Lower lobe of right lung (tissue), 2 donors: ENCODE results near the gene PPP1R12A. TPM values are rescaled to one million over a fixed set of nuclear protein-coding genes. Genes with fewer than 3 reads are reported as not detected.
"Not testable (repeated sequence)": the region's sequence is repeated elsewhere in the genome, so short reads cannot be mapped to it uniquely, and the experiment has no call there.

Experiments
- ATAC-seq, 2 donors: fragments of 200-7000 bp; cut with Tn5 transposase; one replicate each; pipeline ENCODE4 v1.9.1; 2020 to 2022; ENCODE audit warnings: mild to moderate bottlenecking in 2 of 2, moderate library complexity in 2 of 2
- DNase-seq: peaks from one replicate; pipeline ENCODE4 v3.0.0-alpha.2; 2020
- H3K27ac ChIP-seq: fragments of 200-600 bp; one replicate; pipeline ENCODE4 v1.8.0; 2022
- H3K27me3 ChIP-seq: fragments of 200-600 bp; one replicate; pipeline ENCODE4 v1.8.0; 2022; ENCODE audit warnings: low read depth
- H3K36me3 ChIP-seq: fragments of 200-600 bp; one replicate; pipeline ENCODE4 v1.8.0; 2022; ENCODE audit warnings: mild to moderate bottlenecking
- H3K4me1 ChIP-seq: fragments of 200-600 bp; one replicate; pipeline ENCODE4 v1.8.0; 2022
- H3K4me3 ChIP-seq: fragments of 200-600 bp; one replicate; pipeline ENCODE4 v1.8.0; 2022; ENCODE audit warnings: mild to moderate bottlenecking
- H3K9me3 ChIP-seq: fragments of 200-600 bp; one replicate; pipeline ENCODE4 v1.8.0; 2022
- CTCF ChIP-seq: fragments of 200-600 bp; IDR thresholded peaks from one replicate; pipeline ENCODE4 v1.8.0; 2022; ENCODE audit warnings: antibody characterized with exemption, mild to moderate bottlenecking
- intact Hi-C: fragments of 100-400 bp; cut with DNase I; formaldehyde crosslinking; loops from one replicate; pipeline ENCODE4 v1.11.0; 2022
- total RNA-seq: library from RNA; stranded (reverse); fragmentation: NEBNext Ultra II Directional; extraction: Animal tissue kit (Norgen Biotek cat#: 25700); gene quantifications from one replicate; pipeline ENCODE4 v1.2.1, GENCODE V29; 2021
- donor health status: DM: no; HTN: yes; CAD: no; lungs with severe emphysema.

The PPP1R12A gene
- total RNA-seq, 1 donor from 2014 or later: 84.1 TPM

GRCh38 chr12:79881351-79881750, 53.5 kb downstream of the PPP1R12A start:
- DNase-seq: no peak
- Histone ChIP-seq H3K4me1 (peaks cover 42% of the 10 kb centered on the region), H3K4me3 (no peak overlapping the region), H3K36me3 (no peaks in the 10 kb centered on the region), H3K27me3 (no peaks in the 10 kb centered on the region), H3K27ac (no peak overlapping the region), H3K9me3 (no peaks in the 10 kb centered on the region)
- no peak for ATAC-seq
- TF ChIP-seq CTCF: no peak
- intact Hi-C loops: no loop called here

- ATAC-seq, intact Hi-C loops, H3K9me3 ChIP-seq, H3K27me3 ChIP-seq, DNase-seq, H3K4me3 ChIP-seq, H3K36me3 ChIP-seq, H3K27ac ChIP-seq: not testable (repeated sequence)
- H3K4me1 ChIP-seq: peaks cover 19% of the 10 kb centered on the region
These were observed 56.4 kb downstream of the PPP1R12A start for GRCh38 chr12:79878506-79878905.

- ATAC-seq (no peak), DNase-seq (no peak)
- intact Hi-C loops: no loop called here
- no peak overlapping the region for H3K27ac ChIP-seq
- H3K4me3 ChIP-seq: no peak overlapping the region
- no peaks in the 10 kb centered on the region for H3K27me3 ChIP-seq
- no peak for TF ChIP-seq CTCF
- H3K9me3 ChIP-seq: no peaks in the 10 kb centered on the region
- H3K36me3 ChIP-seq: no peaks in the 10 kb centered on the region
- peaks cover 22% of the 10 kb centered on the region for H3K4me1 ChIP-seq
These were observed 57.7 kb downstream of the PPP1R12A start for GRCh38 chr12:79877246-79877645.

- Histone ChIP-seq H3K27me3 (no peaks in the 10 kb centered on the region), H3K9me3 (no peaks in the 10 kb centered on the region), H3K36me3 (no peaks in the 10 kb centered on the region), H3K4me1 (peaks cover 25% of the 10 kb centered on the region), H3K27ac (no peak overlapping the region), H3K4me3 (no peak overlapping the region)
- ATAC-seq (no peak), DNase-seq (no peak)
- TF ChIP-seq CTCF: no peak
- intact Hi-C loops: no loop called here
These were observed 60.2 kb downstream of the PPP1R12A start for GRCh38 chr12:79874665-79875064.

GRCh38 chr12:79873201-79873600, 61.7 kb downstream of the PPP1R12A start:
- H3K36me3 ChIP-seq: no peaks in the 10 kb centered on the region
- no peaks in the 10 kb centered on the region for H3K9me3 ChIP-seq
- no peaks in the 10 kb centered on the region for H3K27me3 ChIP-seq
- intact Hi-C loops: no loop called here
- no peak for TF ChIP-seq CTCF
- DNase-seq (no peak), ATAC-seq (no peak)
- H3K4me1 ChIP-seq: peaks cover 25% of the 10 kb centered on the region
- no peak overlapping the region for H3K27ac ChIP-seq
- H3K4me3 ChIP-seq: no peak overlapping the region

- H3K27ac ChIP-seq: no peak overlapping the region
- no peak overlapping the region for H3K4me3 ChIP-seq
- no peak for DNase-seq
- peaks cover 25% of the 10 kb centered on the region for H3K4me1 ChIP-seq
- ATAC-seq: no peak
- no peaks in the 10 kb centered on the region for H3K9me3 ChIP-seq
- H3K36me3 ChIP-seq: peaks cover 6% of the 10 kb centered on the region
- H3K27me3 ChIP-seq: no peaks in the 10 kb centered on the region
- no peak for TF ChIP-seq CTCF
- intact Hi-C loops: no loop called here
These were observed 63.3 kb downstream of the PPP1R12A start for GRCh38 chr12:79871621-79872020.
